Measurements from ENCODE around the gene TFRC.

GRCh38 chr3:196050597-196050996 is 31.3 kb downstream of the TFRC start:
- TF ChIP-seq CTCF (IDR thresholded peaks at IDR 0.05) (no peak), EP300 (IDR thresholded peaks at IDR 0.05) (no peak), POLR2A (IDR thresholded peaks at IDR 0.05) (no peak)

Data from ovary (tissue), 3 donors.